Activated T-helper 1 cell treated with Interleukin-2 at 50 U/mL for 16 hours (primary cell): ENCODE results near the gene SLC4A1.

Source experiments
- DNase-seq: peaks from one replicate; pipeline ENCODE4 v3.0.0-alpha.2; 2020; ENCODE audit warnings: low read depth

The SLC4A1 gene

DNA sequence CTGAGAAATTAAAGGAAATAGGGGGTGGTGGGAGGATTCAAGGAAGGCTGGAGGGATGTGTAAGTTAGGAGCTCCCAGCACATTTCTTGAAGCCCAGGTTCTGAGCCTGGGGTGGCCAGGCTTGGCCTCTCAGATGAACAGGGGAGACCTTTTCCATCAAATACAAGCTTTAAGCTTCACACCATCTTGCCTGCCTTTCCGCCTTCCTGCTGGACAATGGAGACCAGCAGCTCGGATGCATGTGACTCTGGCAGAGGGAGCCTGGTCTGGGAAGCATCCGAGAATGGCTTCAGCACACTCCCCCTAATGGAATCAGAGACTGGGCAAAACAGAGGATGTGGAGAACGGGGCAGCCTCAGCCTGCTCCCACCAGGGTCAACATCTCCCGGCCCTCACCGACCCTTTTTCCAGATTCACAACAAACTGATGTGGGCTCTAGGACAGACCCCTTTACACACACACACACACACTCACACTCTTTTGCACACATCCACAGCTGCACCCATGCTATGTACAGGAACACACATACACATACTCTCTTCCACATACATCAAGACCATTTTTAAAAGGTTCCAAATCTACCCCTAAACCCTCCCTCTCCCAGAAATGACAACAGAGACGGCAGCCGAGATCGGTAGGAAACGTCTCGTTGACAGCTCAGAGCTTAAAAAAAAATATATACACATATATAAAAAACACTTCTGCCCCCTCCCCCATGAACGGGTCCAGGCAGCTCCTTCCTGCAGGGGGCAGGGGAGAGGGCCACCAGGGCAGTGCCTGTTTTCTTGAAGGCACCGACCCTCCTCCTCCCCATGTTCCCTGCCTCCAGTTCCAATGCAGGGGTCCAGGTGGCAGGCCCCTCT, 61.7 kb downstream of the SLC4A1 start:
- DNase-seq: no peak

DNA sequence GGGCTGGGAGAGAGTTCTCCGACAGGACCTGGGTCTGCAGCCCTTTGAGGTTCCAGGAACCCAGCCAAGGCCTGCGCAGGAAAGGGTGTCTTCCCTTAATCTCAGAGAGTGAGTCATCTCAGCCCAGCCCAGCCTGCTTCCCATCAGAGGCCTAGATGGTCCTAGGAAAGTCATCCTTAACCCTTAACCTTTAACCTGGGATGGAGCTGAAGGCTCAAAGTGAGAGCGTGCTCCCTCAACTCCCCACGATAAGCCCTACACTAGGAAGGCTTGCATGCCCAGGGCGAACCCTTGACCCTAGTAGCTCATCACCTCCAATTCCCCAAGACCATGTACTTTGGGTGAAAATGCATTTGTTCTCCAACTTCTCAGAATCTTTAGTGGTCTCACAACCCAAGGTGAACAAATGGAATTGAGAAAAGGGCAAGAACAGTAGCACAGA, 63.5 kb downstream of the SLC4A1 start:
- DNase-seq: no peak

DNA sequence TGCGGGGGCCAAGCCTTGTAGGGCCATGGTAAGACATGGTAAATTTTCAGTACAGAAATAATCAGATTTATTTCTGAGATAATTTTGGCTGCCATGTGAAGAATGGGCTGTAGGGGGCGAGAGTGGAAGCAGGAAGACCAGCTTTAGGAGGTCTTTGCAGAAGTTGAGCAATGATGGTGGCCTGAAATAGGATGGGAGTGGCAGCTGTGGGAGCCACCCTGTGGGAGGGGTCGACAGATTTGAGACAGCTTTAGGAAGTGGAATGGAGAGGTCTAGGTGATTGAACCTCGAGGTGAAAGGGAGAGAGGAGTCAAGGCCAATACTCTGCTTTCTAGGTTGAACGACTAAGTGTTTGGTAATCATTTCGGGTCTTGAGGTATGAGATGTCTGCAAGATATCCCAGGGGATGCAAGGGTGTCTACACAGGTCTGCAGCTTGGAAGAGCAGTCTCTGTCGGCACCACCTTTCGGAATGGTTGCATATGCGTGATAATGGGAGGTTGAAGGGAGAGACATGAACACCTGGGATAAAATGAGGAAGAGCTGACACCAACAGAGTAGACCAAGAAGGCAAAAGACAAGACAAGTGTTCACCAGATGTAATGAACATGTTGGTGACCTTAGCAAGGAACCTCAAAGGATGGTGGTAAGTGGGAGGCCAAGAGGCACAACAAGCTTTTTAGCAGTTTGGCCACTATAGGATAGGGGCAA, 64.0 kb downstream of the SLC4A1 start:
- DNase-seq: no peak

DNA sequence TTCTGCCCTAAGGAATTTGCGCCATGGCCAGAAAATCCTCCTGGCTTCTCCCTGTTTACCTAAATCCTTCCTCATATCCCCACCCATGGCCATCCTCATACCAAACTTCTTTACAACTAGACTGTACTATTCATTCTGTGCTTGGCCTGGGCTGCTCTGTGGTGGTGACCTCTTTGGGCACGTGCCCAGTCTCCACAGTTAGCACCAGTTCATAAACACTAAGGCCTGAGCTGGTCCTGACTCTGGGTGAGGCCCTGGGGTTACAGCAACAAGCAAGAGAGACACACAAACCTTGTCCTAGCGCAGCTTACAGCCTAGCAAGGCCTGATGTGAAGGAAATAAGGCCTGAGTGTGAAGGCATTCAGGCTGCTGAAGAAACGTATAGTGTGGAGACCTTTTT, 65.2 kb downstream of the SLC4A1 start:
- no peak for DNase-seq

DNA sequence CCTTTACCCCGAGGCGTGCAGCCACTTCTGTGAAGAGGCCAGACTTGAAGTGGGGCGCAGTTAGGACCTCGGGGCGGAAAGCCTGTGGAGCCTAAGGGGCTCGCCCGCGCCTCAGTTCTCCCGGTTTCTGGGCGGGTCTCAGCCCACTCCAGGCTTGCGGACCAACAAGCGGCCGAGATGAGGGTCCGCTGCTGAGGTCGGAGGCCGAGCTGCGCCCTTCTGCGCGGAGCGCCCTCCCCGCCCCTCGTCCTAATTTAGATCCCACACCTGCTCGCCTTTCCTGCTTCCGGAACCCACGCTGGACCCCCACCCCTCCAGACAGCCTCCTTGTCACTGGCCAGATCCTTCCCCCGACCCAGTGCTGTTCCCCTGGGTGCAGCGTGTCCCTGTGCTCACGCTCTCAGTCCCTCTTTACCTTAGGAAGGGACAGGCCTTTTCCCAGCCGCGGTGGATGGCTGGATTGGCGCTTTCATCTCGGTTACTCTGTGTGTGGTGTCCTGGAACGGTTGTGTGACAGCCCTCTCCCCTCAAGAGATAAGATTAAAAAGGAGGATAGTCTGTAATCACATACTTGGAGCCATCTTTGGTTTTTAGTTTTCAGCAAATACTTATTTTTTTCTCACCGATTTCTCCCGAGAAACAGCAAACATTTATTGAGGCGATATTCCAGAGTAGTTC, 67.3 kb downstream of the SLC4A1 start:
- DNase-seq: no peak

DNA sequence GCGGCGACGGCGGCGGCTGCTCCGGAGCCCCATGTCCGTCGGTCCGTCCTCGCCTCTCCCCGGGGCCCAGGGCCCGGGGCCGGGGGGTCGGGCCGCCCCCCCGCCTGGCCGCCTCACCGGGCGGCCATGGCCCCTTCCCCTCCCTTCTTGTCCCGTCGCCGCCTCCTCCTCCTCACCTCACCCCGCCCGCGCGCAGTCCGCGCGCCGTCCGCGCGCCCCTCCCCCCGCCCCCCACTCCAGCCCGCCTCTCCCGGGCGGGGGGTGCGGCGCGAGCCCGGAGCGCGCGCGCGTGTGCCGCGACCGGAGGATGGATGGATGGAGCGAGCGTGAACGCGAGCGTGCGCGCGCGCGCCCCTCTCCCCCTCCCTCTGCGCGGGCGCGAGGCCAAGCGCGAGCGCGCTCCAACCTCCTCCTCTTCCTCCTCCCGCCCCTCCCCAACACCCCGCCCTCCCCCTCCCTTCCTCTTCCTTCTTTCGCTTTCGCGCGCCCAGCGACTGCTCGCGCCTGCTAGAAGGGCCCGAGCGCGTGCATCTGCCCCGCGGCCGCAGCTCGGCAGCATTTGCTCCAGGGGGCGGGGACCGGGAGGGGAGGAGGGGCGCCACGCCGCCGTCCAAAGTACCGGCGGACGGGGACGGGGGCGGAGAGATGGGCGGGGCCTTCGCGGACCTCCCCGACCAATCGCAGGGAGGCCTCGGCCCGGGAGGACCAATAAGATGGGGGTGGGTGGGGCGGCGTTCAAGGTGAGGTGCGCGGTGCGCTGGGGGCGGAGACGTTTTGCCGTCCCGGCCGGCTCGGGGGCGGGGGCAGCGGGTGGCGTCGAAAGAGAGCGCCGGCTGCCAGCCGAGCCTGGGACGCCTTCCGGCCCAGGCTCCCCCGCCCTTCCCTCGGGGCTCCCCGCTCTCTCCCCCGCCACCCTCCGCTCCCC, 68.1 kb downstream of the SLC4A1 start, which contains the start of gene ATXN7L3:
Gene ATXN7L3 (minus strand): TSS at position 332 of the 925 bp plus-strand sequence. CDS start 1,814 bp downstream, outside the sequence.
- peak; percentile 100 for DNase-seq

DNA sequence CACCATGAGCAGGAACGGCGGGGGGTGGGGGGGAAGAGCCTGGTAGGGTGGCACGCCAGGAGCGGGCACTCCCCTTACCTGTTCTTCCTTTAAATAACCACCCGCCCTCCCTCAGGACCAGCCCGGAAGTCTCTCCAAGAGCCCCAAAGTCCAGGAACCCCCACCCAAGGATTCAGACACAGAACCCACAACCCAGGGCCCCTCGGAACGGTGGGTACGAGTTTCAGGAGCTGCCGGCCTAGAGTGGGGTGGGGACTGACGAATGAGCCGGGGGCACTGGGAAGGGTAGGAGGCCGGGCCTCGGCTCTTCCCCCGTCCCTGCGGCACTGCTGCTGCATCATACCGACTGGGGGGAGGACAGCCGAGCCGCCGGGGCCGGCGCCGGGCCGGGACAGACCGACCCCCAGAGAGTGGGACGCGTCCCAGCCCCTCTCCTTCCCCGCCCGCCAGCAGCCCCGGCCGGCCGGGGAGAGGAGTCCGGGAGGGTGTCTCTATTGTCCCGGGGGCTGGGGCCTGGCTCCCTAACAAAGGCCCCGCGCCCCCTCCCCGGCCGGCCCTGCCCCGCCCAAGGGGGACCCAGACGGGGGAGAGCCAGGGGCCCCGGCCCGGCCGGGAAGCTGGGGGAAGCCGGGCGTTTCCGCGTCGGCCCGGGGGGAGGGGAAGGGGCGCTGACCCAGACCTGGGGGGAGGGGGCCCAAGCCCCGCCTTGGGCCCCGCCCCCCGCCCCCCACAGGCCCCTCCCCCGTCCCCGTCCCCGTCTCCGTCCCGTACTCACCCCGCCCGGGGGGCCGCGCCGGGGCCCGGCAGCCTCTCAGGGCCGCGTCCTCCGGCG, 69.0 kb downstream of the SLC4A1 start:
- DNase-seq: peak; percentile 47
